ENCODE data around the gene TOP1.

DNA sequence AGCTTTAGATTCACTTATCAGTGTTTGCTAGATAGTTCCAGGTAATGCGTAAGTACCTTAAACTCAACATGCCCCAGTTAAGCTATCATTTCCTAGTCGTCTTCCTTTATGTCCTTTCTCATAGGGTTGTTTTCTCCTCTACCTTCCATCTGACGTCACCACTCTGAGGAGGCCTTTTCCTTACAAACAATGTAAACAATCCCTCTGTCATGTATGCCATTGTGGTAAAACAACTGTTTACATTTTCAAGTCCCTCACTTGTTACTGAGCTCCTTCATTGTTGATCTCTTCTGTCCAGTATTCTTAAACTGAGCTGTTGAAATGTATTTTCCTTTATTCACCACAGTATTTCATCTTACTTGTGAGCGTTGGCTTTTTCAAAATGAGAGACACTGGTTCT lies 63.3 kb downstream of the TOP1 start:
- TF ChIP-seq, protein P1, sequence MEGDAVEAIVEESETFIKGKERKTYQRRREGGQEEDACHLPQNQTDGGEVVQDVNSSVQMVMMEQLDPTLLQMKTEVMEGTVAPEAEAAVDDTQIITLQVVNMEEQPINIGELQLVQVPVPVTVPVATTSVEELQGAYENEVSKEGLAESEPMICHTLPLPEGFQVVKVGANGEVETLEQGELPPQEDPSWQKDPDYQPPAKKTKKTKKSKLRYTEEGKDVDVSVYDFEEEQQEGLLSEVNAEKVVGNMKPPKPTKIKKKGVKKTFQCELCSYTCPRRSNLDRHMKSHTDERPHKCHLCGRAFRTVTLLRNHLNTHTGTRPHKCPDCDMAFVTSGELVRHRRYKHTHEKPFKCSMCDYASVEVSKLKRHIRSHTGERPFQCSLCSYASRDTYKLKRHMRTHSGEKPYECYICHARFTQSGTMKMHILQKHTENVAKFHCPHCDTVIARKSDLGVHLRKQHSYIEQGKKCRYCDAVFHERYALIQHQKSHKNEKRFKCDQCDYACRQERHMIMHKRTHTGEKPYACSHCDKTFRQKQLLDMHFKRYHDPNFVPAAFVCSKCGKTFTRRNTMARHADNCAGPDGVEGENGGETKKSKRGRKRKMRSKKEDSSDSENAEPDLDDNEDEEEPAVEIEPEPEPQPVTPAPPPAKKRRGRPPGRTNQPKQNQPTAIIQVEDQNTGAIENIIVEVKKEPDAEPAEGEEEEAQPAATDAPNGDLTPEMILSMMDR (IDR thresholded peaks at IDR 0.05) = no peak
- no peak for TF ChIP-seq POLR2A (IDR thresholded peaks at IDR 0.05)
